Mesothelial cell of epicardium (in vitro differentiated cells): ENCODE measurements around the gene ADGRG6. TPM values are rescaled to one million over a fixed set of nuclear protein-coding genes. Genes with fewer than 3 reads are reported as not detected.

Experiments used
- DNase-seq, 2 experiments: peaks; one replicate each; pipeline ENCODE4 v3.0.0; 2021; ENCODE audit warnings: low spot score in 2 of 2; ENCODE audit not compliant: unreplicated experiment in 2 of 2
- H3K27ac Mint-ChIP-seq: 2 replicates; pipeline ENCODE4 v1.8.0; 2021; ENCODE audit warnings: mixed read lengths
- H3K27me3 Mint-ChIP-seq: 2 replicates; pipeline ENCODE4 v1.8.0; 2021; ENCODE audit warnings: low read depth, mixed read lengths
- H3K36me3 Mint-ChIP-seq: 2 replicates; pipeline ENCODE4 v1.8.0; 2021; ENCODE audit warnings: mixed read lengths
- H3K4me1 Mint-ChIP-seq: 2 replicates; pipeline ENCODE4 v1.8.0; 2021; ENCODE audit warnings: mixed read lengths
- H3K4me3 Mint-ChIP-seq: 2 replicates; pipeline ENCODE4 v1.8.0; 2021; ENCODE audit warnings: mild to moderate bottlenecking, moderate library complexity, mixed read lengths
- H3K9me3 Mint-ChIP-seq: 2 replicates; pipeline ENCODE4 v1.8.0; 2021; ENCODE audit warnings: mixed read lengths
- total RNA-seq: library from RNA; stranded (reverse); gene quantifications from 3 replicates; pipeline ENCODE4 v1.2.1, GENCODE V29; 2021
- TF ChIP-seq, protein P1 (sequence below): fragments of 200-600 bp; sonication (generic); IDR thresholded peaks from one replicate; pipeline ENCODE4 v1.5.0; 2021; ENCODE audit warnings: antibody characterized with exemption; ENCODE audit not compliant: unreplicated experiment

ADGRG6 gene
- total RNA-seq, 1 donor from 2014 or later = 36.6 TPM

DNA sequence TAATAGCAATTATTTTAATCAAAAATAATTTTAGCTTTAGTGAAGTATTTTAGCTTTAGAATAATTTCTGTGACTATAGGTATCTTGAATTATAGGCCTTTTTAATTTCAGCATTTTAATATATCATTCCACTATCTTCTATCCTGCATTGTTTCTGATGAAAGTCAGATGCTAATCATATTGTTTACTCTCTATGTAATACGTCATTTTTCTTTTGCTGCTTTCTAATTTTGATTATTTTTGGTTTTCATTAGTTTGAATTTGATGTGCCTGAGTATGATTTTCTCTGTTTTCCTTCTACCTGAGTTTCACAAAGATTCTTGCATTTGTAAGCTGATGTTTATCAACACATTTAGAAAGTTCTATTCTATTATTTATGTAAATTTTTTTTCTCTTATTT, 17.4 kb upstream of the ADGRG6 start:
- no peak for DNase-seq

DNA sequence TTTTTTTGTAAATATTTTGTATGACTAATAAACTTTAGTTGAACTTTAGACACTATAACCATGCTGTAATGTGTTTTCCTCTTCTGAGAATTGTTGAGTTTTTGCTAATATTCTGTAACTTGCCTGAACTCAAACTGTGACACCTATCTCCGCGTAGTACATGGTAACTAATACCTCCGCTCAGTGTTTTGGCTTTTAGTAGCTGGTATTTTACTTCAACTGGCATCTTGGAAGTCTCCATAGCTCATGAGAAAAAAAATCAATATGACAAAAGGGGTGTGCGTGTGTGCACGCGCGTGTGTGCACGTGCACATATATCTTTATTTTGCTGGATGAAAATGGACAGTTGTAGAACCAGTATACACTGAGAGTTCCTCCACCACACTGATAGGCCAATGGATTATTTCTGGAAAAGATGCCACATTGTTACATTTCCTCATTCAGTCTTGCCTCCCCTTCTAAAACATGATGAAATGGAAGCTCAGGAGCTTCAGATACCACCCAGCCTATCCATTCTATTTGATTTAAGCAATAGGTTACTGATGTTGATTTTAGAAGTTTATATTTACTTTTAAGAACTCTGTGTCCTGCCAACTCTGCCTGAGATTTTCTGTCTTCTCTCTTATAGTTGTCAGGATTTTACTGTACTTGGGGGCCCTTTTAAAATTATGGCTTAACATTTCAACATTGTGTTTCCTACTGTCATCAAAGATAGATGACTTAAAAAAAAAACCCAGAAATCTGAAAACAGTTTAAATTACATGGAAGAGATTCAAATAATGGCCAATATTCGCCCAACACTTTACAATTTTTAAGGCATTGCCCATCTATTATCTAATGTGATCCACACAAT, 16.3 kb upstream of the ADGRG6 start:
- H3K4me3 Mint-ChIP-seq = no peak overlapping the region
- H3K9me3 Mint-ChIP-seq = peaks cover 32% of the 10 kb centered on the region
- TF ChIP-seq, protein P1, sequence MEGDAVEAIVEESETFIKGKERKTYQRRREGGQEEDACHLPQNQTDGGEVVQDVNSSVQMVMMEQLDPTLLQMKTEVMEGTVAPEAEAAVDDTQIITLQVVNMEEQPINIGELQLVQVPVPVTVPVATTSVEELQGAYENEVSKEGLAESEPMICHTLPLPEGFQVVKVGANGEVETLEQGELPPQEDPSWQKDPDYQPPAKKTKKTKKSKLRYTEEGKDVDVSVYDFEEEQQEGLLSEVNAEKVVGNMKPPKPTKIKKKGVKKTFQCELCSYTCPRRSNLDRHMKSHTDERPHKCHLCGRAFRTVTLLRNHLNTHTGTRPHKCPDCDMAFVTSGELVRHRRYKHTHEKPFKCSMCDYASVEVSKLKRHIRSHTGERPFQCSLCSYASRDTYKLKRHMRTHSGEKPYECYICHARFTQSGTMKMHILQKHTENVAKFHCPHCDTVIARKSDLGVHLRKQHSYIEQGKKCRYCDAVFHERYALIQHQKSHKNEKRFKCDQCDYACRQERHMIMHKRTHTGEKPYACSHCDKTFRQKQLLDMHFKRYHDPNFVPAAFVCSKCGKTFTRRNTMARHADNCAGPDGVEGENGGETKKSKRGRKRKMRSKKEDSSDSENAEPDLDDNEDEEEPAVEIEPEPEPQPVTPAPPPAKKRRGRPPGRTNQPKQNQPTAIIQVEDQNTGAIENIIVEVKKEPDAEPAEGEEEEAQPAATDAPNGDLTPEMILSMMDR = no peak
- DNase-seq = no peak
- no peaks in the 10 kb centered on the region for H3K27me3 Mint-ChIP-seq
- H3K4me1 Mint-ChIP-seq = peaks cover 12% of the 10 kb centered on the region
- peaks cover 17% of the 10 kb centered on the region for H3K36me3 Mint-ChIP-seq
- no peak overlapping the region for H3K27ac Mint-ChIP-seq

More for the DNA sequence above, 17.4 kb upstream of the ADGRG6 start:
- no peaks in the 10 kb centered on the region for H3K27me3 Mint-ChIP-seq
- TF ChIP-seq, protein P1 = no peak
- H3K4me3 Mint-ChIP-seq = no peak overlapping the region
- H3K36me3 Mint-ChIP-seq = peaks cover 17% of the 10 kb centered on the region
- peaks cover 32% of the 10 kb centered on the region for H3K9me3 Mint-ChIP-seq
- peaks cover 18% of the 10 kb centered on the region for H3K4me1 Mint-ChIP-seq
- no peak overlapping the region for H3K27ac Mint-ChIP-seq

DNA sequence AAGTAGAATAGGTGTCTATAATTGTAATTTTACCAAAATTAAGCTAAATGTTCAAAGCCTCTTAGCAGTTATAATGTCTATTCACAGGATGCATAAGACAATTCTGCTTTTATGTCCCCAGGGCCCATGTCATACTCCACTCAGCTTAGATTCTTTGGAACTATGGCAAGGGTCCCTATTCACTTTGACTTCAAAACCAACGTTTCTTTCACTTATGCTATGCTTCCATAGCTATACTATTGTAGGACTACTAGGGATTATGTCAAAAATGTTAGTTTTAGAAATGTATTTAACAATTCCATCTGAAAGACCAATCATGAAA, 15.8 kb upstream of the ADGRG6 start:
- Mint-ChIP-seq H3K27ac (no peak overlapping the region), H3K27me3 (no peaks in the 10 kb centered on the region), H3K36me3 (peaks cover 15% of the 10 kb centered on the region), H3K9me3 (peaks cover 30% of the 10 kb centered on the region), H3K4me1 (peaks cover 14% of the 10 kb centered on the region), H3K4me3 (no peak overlapping the region)
- DNase-seq = no peak
- TF ChIP-seq, protein P1 = no peak

DNA sequence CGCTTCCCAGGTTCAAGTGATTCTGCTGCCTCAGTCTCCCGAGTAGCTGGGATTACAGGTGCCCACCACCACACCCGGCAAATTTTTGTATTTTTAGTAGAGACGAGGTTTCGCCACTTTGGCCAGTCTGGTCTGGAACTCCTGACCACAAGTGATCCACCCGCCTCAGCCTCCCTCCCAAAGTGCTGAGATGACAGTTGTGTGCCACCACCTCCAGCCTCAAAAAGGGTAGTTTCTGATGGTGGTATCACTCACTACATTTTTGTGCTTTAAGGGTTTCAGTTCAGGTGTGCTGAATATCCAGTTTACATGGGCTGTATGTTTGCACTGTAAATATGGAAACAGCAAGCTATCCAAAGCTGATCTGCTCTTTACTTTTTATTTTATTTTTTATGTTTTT, 12.1 kb upstream of the ADGRG6 start:
- no peak overlapping the region for H3K4me3 Mint-ChIP-seq
- no peak for DNase-seq
- H3K4me1 Mint-ChIP-seq = peaks cover 22% of the 10 kb centered on the region
- H3K27me3 Mint-ChIP-seq = no peaks in the 10 kb centered on the region
- H3K27ac Mint-ChIP-seq = no peak overlapping the region
- H3K36me3 Mint-ChIP-seq = no peaks in the 10 kb centered on the region
- peaks cover 4% of the 10 kb centered on the region for H3K9me3 Mint-ChIP-seq
- TF ChIP-seq, protein P1 = no peak

DNA sequence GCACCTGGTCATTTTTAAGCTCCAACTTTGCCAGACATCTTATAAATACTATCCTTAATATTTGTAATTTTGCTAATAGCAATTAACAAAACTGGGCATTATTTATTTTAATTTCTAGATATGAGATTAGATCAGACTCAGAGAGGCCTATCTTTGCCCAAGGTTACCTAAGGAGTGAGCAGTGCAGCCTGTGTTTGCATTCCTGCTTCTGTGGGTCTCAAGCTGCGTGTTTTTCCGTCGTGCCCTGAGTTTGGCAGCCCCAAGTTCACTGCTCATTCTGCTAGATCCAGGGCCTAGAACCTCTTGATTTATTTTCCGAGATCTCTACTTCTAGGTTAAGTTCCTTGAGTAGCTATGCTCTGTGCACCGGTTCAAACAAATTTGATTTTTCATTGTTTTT, 11.0 kb upstream of the ADGRG6 start:
- no peak overlapping the region for H3K27ac Mint-ChIP-seq
- H3K9me3 Mint-ChIP-seq = no peaks in the 10 kb centered on the region
- no peak overlapping the region for H3K4me3 Mint-ChIP-seq
- no peaks in the 10 kb centered on the region for H3K27me3 Mint-ChIP-seq
- no peak for DNase-seq
- TF ChIP-seq, protein P1 = no peak
- H3K4me1 Mint-ChIP-seq = peaks cover 22% of the 10 kb centered on the region
- no peaks in the 10 kb centered on the region for H3K36me3 Mint-ChIP-seq

DNA sequence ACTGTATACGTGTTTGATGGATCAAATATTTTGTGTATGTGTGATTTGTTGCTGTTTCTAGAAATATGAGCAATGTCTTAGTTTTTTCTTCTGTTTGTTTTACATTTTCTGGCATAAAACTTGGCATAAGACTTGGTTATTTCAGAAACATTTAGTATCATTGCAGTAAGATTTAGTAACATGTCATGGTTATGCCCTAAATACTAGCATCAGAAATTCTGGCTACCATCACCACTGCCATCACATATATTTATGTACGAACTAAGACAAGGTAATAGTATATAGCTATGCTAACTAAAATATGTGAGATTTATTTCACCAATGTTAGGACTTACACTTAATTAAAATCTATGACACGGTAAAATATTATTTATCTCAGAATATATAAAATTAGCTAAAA, 10.3 kb upstream of the ADGRG6 start:
- TF ChIP-seq, protein P1 = no peak
- no peak overlapping the region for H3K27ac Mint-ChIP-seq

More for the DNA sequence above, 10.3 kb upstream of the ADGRG6 start:
- Mint-ChIP-seq H3K4me3 (no peak overlapping the region), H3K4me1 (peaks cover 22% of the 10 kb centered on the region), H3K27me3 (no peaks in the 10 kb centered on the region), H3K36me3 (no peaks in the 10 kb centered on the region), H3K9me3 (peaks cover 2% of the 10 kb centered on the region)
- no peak for DNase-seq
